ENCODE results near the gene MRAS. TPM values are rescaled to one million over a fixed set of nuclear protein-coding genes. Genes with fewer than 3 reads are reported as not detected.
"Not testable (repeated sequence)": the region's sequence is repeated elsewhere in the genome, so short reads cannot be mapped to it uniquely, and the experiment has no call there.

Gene MRAS
- total and polyA plus RNA-seq, 2 of the 8 experiments (the other 6 are each of a cell fraction or from before 2014, with no cell fraction given) = 10.6 to 16.2 TPM

DNA sequence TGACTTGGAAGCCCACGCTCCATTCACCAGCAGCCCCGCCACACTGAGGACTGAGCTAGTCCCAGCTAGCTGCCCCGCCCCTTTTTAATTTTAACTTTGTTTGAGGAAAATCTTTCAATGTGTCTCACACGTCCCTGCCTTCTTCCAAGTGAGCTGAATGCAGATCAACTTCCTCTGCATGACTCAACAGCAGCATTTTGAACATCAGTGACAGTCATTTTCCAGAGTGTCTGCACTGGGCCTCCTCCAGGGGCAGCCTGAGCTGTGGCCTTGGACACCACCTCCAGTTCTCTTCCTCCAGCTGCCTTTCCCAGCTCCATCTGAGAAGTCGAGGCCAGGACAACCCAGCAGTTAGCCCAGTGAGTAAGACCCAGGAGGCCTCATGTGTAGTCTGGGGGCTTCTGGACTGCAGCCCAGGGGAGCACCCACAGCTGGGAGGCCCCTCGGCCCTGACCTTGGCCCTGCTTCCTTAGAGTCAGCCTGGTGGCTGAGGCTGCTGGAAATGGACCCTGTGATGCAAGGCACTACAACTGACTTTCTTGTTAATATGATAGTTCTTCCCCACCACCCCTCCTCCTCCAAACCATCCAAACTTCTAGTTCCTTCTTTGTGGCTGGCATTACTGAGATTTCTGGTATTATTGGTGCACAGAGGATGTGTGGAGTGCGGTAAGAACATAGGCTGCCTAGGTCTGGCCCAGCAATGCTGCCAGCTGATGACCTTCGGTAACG lies 64.6 kb downstream of the MRAS start (continued):
- TF ChIP-seq, protein P1, sequence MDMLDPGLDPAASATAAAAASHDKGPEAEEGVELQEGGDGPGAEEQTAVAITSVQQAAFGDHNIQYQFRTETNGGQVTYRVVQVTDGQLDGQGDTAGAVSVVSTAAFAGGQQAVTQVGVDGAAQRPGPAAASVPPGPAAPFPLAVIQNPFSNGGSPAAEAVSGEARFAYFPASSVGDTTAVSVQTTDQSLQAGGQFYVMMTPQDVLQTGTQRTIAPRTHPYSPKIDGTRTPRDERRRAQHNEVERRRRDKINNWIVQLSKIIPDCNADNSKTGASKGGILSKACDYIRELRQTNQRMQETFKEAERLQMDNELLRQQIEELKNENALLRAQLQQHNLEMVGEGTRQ (IDR thresholded peaks at IDR 0.05; ENCODE audit: low read length) = no peak
- TF ChIP-seq MAFK (IDR thresholded peaks at IDR 0.05; ENCODE audit: low read depth, low read length) = no peak
- no peak for TF ChIP-seq SP1 (IDR thresholded peaks at IDR 0.05; ENCODE audit: low read depth, low read length)
- TF ChIP-seq FOSL1 (IDR thresholded peaks at IDR 0.05; ENCODE audit: insufficient read depth, low read depth, low read length) = no peak
- TF ChIP-seq RNF2 (IDR thresholded peaks at IDR 0.05; ENCODE audit: borderline replicate concordance, low read depth, low read length, missing control alignments, poor library complexity, severe bottlenecking) = no peak
- no peak for TF ChIP-seq EZH2 (IDR thresholded peaks at IDR 0.05; ENCODE audit: low read depth, low read length, severe bottlenecking)
- TF ChIP-seq TEAD4 (IDR thresholded peaks at IDR 0.05; ENCODE audit: low read depth, low read length) = no peak
- no peak for TF ChIP-seq SP2 (IDR thresholded peaks at IDR 0.05; ENCODE audit: low read length)

- H3K14ac ChIP-seq (ENCODE audit: insufficient read length); H3K4ac ChIP-seq (replicated peaks; ENCODE audit: insufficient read length, low read depth, low read length); POLR2A ChIA-PET (ENCODE audit: partially characterized antibody); H2AK5ac ChIP-seq (ENCODE audit: low read depth, low read length); H4K91ac ChIP-seq (replicated peaks; ENCODE audit: insufficient read length, low read length); H3K23me2 ChIP-seq (ENCODE audit: low read depth, low read length); H3K9ac ChIP-seq (replicated peaks in 1 of 4; ENCODE audit: extremely low read depth in 1 of 4, low read depth in 3 of 4, low read length in 3 of 4); H2BK12ac ChIP-seq (ENCODE audit: low read depth, low read length); H2BK5ac ChIP-seq (ENCODE audit: low read depth, low read length); H4K5ac ChIP-seq (ENCODE audit: insufficient read length, low read depth, low read length); H3K9me3 ChIP-seq (ENCODE audit: insufficient read depth in 2 of 2, low read depth in 1 of 2, low read length in 1 of 2); FAIRE-seq; H2BK15ac ChIP-seq (ENCODE audit: low read length); H3K79me1 ChIP-seq (ENCODE audit: low read depth, low read length); H4K8ac ChIP-seq (ENCODE audit: extremely low read depth, insufficient read depth, low read length); H3K4me1 ChIP-seq (replicated peaks in 1 of 4; ENCODE audit: control insufficient read depth in 3 of 4, insufficient read depth in 4 of 4, low read length in 3 of 4); H2AFZ ChIP-seq (ENCODE audit: low read length); H3K56ac ChIP-seq (replicated peaks; ENCODE audit: insufficient read length, low read depth, low read length); H4K20me1 ChIP-seq (replicated peaks in 1 of 2; ENCODE audit: control insufficient read depth in 1 of 2, insufficient read depth in 2 of 2, low read length in 2 of 2); H2BK120ac ChIP-seq (replicated peaks; ENCODE audit: low read depth, low read length); H3K4me2 ChIP-seq (ENCODE audit: insufficient read depth in 1 of 2, low read depth in 2 of 2, low read length in 2 of 2); H3K27ac ChIP-seq (ENCODE audit: low read depth, low read length); H3K27me3 ChIP-seq (replicated peaks in 1 of 4; ENCODE audit: control insufficient read depth in 3 of 4, extremely low read depth in 1 of 4, insufficient read depth in 3 of 4, low read length in 3 of 4); H3K18ac ChIP-seq (ENCODE audit: extremely low read depth, low read length); H3K4me3 ChIP-seq (ENCODE audit: extremely low read depth in 1 of 4, insufficient read depth in 2 of 4, low read depth in 3 of 4, low read length in 4 of 4); DNase-seq (ENCODE audit: low read depth in 1 of 2, low spot score in 2 of 2); H3K23ac ChIP-seq (ENCODE audit: insufficient read length); H3K36me3 ChIP-seq (ENCODE audit: control insufficient read depth in 2 of 4, insufficient read depth in 4 of 4, low read length in 3 of 4); H3K79me2 ChIP-seq (ENCODE audit: control insufficient read depth in 1 of 2, insufficient read depth in 2 of 2, low read length in 2 of 2); H2BK20ac ChIP-seq (ENCODE audit: low read length): not testable (repeated sequence)
- CTCF ChIA-PET (ENCODE audit: partially characterized antibody) = interaction anchor here (0.8 to 3.1 kb wide), 10 partner anchors 14 to 266 kb away, joined by 3 to 24 read pairs (median 4); no protein-coding TSS in a partner anchor
- 93% methylated on average over 4 of the region's 4 CpGs; no CpG with 5 or more reads in 1 of the 2 experiments for WGBS, 2 experiments (ENCODE audit: extremely low coverage in 1 of 2, insufficient coverage in 1 of 2, insufficient read length in 1 of 2, insufficient replicate concordance in 2 of 2, low coverage in 1 of 2, low lambda C conversion rate in 2 of 2, missing lambda C conversion rate in 1 of 2)
Measured at GRCh38 chr3:138416236-138416635, 67.9 kb downstream of the MRAS start.
